GM23248 (cell line): ENCODE data around the gene PMS1.

Source experiments
- EZH2 ChIP-seq: fragments of 200-600 bp; sonication (generic); IDR thresholded peaks from 2 replicates; pipeline ENCODE4 v1.6.1; 2018; ENCODE audit warnings: antibody characterized with exemption, mild to moderate bottlenecking; ENCODE audit not compliant: insufficient read depth, poor library complexity, severe bottlenecking
- EZH2phosphoT487 ChIP-seq: fragments of 200-600 bp; sonication (generic); IDR thresholded peaks from 2 replicates; pipeline ENCODE4 v1.6.1; 2018; ENCODE audit warnings: antibody characterized with exemption, moderate library complexity, mild to moderate bottlenecking, low read depth; ENCODE audit not compliant: insufficient read depth

GRCh38 chr2:189848276-189848675, 64.0 kb downstream of the PMS1 start:
- no peak for TF ChIP-seq EZH2
- TF ChIP-seq EZH2phosphoT487 = no peak
